Stimulated activated CD8-positive, alpha-beta memory T cell treated with anti-CD3 and anti-CD28 coated beads, Interleukin-15, amount 100 ng/mL, for 4 hours (primary cell): ENCODE results near the gene CD2AP.
"Not testable (repeated sequence)": the region's sequence is repeated elsewhere in the genome, so short reads cannot be mapped to it uniquely, and the experiment has no call there.

Experiments
- DNase-seq, 2 donors: peaks; one replicate each; pipeline ENCODE4 v3.0.0-alpha.2; 2020; ENCODE audit warnings: low read depth in 2 of 2

CD2AP gene

DNA sequence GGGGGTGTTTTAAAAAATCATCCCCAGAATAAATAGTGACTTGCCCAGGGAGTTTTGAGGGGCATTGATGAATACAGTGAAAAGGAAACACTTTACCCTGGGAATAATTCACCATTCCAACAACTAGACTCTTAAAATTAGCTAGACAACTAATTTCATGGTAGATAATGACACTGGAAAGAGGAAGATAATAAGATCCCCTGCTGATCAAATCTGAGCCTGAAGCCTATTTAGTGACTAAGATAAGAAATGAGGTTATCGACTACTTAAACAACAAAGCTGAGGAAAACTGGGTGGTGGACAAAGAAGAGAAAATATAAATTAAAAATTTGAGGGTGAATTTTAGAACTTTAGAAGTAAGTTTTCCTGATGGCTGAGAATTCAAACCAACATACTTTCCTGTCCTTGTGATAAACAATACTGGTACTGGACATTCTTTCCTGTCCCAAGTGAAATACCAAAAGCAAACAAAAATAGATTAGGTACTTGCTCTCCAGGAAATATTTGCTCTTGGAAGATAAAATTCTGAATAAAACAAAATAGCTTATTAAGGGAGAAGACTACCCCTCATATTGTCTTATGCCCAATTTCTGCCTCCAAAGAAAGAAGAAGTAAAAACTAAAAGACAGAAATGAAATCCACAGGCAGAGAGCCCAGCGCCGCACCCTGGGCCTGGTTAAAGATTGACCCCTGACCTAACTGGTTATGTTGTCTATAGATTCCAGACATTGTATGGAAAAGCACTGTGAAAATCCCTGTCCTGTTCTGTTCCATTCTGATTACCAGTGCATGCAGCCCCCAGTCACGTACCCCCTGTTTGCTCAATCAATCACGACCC lies 156.8 kb downstream of the CD2AP start:
- DNase-seq, result no peak

DNA sequence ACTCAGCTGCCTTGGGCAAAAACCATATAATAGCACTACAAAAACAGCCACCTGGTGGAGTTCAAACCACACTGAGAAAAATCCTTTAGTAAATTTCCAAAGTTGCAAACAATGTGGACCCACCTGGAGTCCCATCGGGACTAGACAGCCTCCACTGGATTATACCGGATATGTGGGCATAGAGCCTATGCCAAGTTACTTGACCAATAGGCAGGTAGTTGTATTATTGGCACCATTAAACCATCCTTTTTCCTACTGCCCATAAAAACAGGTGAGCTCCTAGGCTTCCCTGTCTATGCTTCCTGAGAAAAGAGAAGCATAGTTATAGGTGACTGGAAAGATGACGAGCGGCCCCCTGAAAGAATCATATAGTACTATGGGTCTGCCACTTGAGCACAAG lies 169.1 kb downstream of the CD2AP start:
- no peak for DNase-seq

DNA sequence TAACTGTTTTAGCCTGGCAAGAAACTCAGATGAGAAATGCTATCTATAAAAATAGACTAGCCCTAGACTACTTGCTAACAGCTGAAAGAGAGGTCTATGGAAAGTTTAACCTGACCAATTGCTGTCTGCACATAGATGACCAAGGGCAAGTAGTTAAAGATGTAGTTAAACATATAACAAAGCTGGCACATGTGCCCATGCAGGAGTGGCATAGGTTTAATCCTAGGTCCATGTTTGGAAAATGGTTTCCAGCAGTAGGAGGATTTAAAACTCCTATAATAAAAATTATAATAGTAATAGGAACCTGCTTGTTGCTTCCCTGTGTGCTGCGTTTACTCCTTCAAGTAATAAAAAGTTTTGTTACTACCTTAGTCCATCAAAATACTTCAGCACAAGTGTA lies 169.6 kb downstream of the CD2AP start:
- DNase-seq, result no peak

DNA sequence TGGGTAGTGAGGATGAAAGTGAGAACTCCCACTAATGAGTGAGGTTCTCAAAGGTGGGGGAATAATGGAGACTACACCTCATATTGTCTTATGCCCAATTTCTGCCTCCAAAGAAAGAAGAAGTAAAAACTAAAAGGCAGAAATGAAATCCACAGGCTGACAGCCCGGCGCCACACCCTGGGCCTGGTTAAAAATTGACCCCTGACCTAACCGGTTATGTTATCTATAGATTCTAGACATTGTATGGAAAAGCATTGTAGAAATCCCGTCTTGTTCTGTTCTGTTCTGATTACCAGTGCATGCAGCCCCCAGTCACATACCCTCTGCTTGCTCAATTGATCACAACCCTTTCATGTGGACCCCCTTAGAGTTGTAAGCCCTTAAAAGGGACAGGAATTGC lies 170.0 kb downstream of the CD2AP start:
- DNase-seq, result not testable (repeated sequence)

GRCh38 chr6:47648031-47648430 lies 170.4 kb downstream of the CD2AP start:
- no peak for DNase-seq

- no peak for DNase-seq
Measured at GRCh38 chr6:47650553-47651432, 173.2 kb downstream of the CD2AP start.

- no peak for DNase-seq
Measured at GRCh38 chr6:47651505-47651944, 173.9 kb downstream of the CD2AP start.

DNA sequence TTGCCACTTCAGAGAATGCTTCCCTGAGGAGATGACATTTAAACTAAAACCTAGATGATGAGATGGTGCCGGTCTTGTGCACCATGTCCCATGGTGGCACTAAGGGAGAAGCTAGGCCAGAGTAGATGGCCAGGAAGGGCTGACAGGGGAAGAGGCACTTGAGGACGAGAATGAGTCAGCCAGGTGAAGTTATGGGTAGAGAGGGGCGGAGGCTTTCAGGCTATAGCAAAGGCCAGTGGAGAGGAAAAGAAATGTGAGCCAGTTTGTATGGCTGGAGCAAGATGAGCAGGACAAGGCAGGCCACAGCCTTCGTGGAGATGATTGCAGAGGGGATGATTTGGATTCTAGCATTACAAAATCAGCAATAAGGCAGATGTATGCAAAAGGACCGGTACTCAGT lies 176.1 kb downstream of the CD2AP start:
- DNase-seq, result no peak

GRCh38 chr6:47654255-47654654 lies 176.7 kb downstream of the CD2AP start:
- DNase-seq, result no peak

DNA sequence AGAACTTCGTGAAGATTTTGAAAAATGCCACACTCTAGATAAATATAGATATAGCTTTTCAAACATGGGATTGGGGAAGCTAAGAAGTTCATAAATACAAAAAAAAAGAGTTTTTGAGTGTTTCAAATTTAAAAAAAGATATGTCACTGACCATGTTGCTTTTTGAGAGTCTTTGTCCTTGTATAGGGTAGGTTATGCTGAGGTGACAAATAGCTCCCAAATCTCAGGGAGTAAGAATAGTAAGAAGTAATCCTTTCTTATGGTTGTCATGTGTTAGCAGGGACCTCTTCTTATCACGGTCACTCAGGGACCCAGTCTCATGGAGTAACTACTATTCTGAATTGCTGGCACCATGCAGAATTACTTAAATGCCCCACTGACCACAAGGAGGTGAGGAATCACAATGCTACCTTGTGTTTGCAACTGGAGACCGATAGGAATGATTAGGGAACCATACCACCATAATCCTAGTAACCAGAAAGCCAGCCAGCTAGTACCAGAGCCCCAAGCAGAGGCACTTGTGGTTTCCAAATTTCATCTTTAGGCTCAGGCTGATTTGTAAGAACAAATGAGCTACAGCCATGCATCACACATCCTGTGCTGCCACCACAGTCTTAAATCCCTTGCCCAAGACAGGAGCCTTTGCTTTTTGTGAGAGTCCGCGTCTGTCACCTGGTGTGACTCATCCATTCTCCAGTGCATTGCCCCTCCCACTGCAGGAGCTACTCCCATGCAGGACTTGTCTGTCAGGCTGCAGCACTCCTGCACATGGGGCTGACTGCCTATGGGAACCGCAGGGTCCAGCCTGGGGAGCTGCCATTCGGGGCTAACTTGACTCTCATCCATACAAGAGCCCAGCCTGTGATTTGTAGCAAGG lies 178.4 kb downstream of the CD2AP start:
- DNase-seq, result no peak

- DNase-seq, result no peak
Measured at GRCh38 chr6:47661960-47662359, 184.4 kb downstream of the CD2AP start.

DNA sequence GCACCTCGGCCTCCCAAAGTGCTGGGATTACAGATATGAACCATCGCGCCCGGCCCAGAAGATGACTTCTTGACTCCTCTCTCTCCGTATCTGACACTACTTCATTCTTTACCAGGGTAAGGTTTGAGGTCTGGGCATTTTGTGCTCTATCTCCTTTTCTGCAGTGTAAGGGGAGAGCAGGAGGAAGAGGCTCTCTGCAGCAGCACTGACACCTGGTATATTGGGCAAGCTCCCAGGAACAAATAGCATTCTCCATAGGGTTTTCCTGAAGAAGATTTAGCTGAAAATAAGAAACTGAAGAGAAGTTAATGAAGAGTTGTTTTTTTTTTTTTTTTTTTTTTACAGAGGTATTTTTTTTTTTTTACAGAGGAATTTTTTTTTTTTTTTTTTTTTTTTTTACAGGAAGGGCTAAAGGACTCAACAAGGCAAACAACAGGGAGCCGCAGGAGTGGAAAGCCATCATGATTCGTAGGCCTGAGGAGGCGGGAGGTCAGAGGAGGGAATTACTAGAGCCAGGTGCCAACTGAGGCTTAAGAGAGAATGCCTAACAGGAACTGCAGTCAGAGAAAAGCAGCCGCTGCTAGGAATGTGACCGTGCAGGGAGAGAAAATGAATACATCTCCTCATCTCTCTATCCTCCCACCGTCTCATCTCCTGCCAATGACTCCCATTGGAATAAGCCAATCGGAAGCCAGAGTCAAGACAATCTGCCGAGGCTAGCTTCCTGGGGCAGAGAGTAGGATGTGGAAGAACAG lies 186.1 kb downstream of the CD2AP start:
- no peak for DNase-seq

DNA sequence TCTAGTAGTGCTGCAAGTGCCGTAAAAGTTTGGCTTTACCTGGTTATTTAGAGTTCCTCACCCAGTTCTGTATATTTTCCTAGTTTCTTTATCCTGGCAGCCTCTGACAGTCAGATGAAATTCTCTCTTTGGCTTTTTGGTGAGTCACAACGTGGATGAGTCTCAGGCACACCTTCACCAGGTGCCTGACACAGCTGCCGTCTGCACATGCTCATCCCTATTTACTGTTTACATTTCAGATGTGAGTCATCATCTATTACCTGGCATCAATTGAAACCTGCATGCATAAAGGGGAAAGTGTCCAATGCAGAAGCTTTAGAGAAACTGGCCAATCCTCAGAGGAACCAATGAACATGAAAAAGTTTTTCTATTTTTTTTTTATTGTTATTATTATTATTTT lies 187.5 kb downstream of the CD2AP start:
- no peak for DNase-seq

DNA sequence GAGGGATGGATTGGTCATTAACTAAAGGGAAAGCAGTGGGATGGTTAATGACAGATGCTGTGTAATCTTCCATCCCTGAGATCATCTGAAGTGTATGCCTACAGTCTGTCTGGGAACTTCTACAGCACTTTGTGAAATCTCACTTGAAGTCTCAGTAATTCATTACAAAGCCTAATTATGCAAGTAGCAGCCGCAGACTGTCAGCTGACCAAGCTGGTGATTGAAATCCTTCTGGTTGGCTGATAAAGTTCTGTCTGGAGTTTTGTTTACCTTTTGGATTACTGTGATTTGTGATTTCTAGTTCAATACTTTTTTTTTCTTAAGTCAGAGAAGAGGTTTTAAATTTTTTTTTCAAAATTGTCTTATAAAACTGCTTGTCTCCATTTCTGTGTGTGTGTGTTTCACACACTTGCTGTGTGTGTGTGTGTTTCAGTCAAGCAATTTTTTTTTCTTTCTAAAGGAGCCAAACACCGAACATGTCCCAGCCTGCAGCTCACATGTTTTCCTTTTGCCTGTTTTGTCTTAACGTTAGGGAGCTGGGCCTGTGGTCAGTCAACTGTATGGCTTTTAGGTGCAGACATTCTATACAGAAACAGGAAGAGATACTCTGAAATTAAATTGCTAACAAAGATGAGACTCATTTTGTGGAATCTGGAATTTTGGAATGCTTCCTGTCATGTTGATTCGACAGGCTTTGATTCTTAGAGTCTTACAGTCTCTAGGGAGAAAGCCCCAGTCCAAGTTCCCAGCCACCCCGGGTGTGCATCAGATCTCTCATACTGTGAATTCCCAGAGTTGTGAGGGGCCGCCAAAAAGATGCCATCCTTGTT lies 192.3 kb downstream of the CD2AP start:
- no peak for DNase-seq

DNA sequence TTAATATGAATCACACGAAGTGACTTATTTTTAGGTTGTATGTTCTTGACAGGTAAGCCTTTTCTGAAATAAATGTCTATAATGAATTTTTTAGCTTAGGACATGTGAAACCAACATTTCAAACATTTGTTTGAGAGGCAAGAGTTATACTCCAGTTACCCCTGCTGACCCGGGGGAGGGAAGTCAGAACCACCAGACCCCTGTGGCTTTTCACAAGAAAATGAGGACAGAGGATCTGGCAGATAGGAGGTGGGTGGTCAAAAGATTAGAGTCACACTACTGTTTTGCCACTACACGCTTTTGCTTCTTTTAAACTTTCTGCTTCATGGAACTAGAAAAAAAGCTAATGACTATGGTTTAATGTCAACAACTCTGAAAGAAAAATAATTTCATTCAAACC lies 193.3 kb downstream of the CD2AP start:
- DNase-seq, result no peak

DNA sequence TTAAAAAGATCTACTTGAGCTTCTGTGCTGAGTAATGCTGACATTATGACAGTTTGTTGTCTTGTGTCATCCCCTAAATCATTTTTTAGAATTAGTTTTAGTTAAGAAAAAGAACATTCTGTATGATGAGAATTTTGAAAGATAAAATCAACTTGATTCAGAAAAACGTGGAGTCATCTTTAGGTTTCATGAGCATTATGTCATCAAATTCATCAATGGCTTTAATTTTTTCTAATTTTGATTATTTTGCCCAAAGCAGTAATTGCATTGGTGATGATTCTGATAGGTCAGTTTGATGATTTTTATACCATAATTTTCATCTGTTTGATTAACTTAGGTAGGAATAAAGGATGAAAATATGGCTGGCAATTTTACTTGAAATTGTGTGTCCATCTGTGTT lies 194.2 kb downstream of the CD2AP start:
- no peak for DNase-seq

GRCh38 chr6:47672816-47673215 lies 195.2 kb downstream of the CD2AP start:
- DNase-seq, result no peak

DNA sequence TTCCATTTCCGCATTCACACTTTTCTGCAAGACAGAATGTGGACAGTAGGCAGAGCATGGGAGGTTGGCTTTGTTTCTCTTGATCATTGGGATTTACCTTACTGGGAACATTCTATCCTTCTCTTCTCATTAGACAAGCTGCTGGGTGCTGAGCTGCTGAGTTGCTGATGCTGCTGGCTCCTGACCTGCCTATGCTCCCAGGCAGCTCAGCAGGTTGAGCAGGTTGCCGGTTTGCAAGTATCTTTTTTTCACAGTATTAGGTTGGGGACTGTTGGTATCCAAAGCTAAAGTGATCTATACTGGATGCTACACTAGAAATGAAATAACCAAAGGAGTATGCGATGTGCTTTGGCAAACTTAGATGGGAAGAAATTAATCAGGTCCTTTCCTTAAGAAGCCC lies 197.1 kb downstream of the CD2AP start:
- DNase-seq, result no peak
